ENCODE measurements around the gene VPS39. TPM values are rescaled to one million over a fixed set of nuclear protein-coding genes. Genes with fewer than 3 reads are reported as not detected.

VPS39 gene
- total RNA-seq, 1 experiment from 2014 or later, result 55.2 TPM

- no peak overlapping the region for H3K4me3 ChIP-seq (ENCODE audit: low read depth in 2 of 2, low read length in 2 of 2)
- TF ChIP-seq POLR2AphosphoS5 (IDR thresholded peaks at IDR 0.05; ENCODE audit: low read depth, low read length), result no peak
- no peak for TF ChIP-seq CTCF (IDR thresholded peaks at IDR 0.05)
- no peak for TF ChIP-seq SIN3A (IDR thresholded peaks at IDR 0.05; ENCODE audit: borderline replicate concordance, insufficient read depth, low read depth, low read length)
- TF ChIP-seq TCF7L2 (IDR thresholded peaks at IDR 0.05; ENCODE audit: low read depth, low read length), result no peak
- TF ChIP-seq REST (IDR thresholded peaks at IDR 0.05; ENCODE audit: insufficient read depth in 1 of 2, low read depth in 2 of 2, low read length in 1 of 2), result no peak
- H3K9me3 ChIP-seq (ENCODE audit: control insufficient read depth, insufficient read depth, low read depth, low read length), result no peaks in the 10 kb centered on the region
- intact Hi-C loops (cut with micrococcal nuclease; ENCODE audit: unreplicated experiment) (no loop called here), in situ Hi-C loops (cut with HindIII; ENCODE audit: low pct_unique_long_range_greater_than_20kb, low sequenced_read_pairs) (no loop called here)
- H3K4me1 ChIP-seq (ENCODE audit: control insufficient read depth, insufficient read depth, low read length), result no peaks in the 10 kb centered on the region
- no peak overlapping the region for H3K27ac ChIP-seq (ENCODE audit: low read length)
- ATAC-seq (no peak), DNase-seq (ENCODE audit: low read depth, low spot score) (no peak)
- CTCF ChIA-PET, result no interaction called here
- no TSS peak for BruUV-seq (replicated peaks)
- H3K36me3 ChIP-seq (ENCODE audit: control insufficient read depth, insufficient read depth, low read length), result no peaks in the 10 kb centered on the region
- no peaks in the 10 kb centered on the region for H3K27me3 ChIP-seq (ENCODE audit: control insufficient read depth, insufficient read depth, low read length)
- POLR2A ChIA-PET, result no interaction called here
These were observed 54.3 kb downstream of the VPS39 start for GRCh38 chr15:42153874-42154211.

GRCh38 chr15:42152921-42153698, 55.0 kb downstream of the VPS39 start:
- Histone ChIP-seq H3K27me3 (ENCODE audit: control insufficient read depth, insufficient read depth, low read length) (no peaks in the 10 kb centered on the region), H3K27ac (ENCODE audit: low read length) (no peak overlapping the region), H3K9me3 (ENCODE audit: control insufficient read depth, insufficient read depth, low read depth, low read length) (no peaks in the 10 kb centered on the region), H3K4me3 (ENCODE audit: low read depth in 2 of 2, low read length in 2 of 2) (no peak overlapping the region), H3K36me3 (ENCODE audit: control insufficient read depth, insufficient read depth, low read length) (no peaks in the 10 kb centered on the region), H3K4me1 (ENCODE audit: control insufficient read depth, insufficient read depth, low read length) (no peaks in the 10 kb centered on the region)
- intact Hi-C loops (cut with micrococcal nuclease; ENCODE audit: unreplicated experiment) (no loop called here), in situ Hi-C loops (cut with HindIII; ENCODE audit: low pct_unique_long_range_greater_than_20kb, low sequenced_read_pairs) (no loop called here)
- ATAC-seq (no peak), DNase-seq (ENCODE audit: low read depth, low spot score) (no peak)
- no TSS peak for BruUV-seq (replicated peaks)
- ChIA-PET POLR2A (no interaction called here), CTCF (no interaction called here)
- TF ChIP-seq CTCF (IDR thresholded peaks at IDR 0.05), result no peak
- no peak for TF ChIP-seq POLR2AphosphoS5 (IDR thresholded peaks at IDR 0.05; ENCODE audit: low read depth, low read length)
- no peak for TF ChIP-seq TCF7L2 (IDR thresholded peaks at IDR 0.05; ENCODE audit: low read depth, low read length)
- TF ChIP-seq SIN3A (IDR thresholded peaks at IDR 0.05; ENCODE audit: borderline replicate concordance, insufficient read depth, low read depth, low read length), result no peak
- no peak for TF ChIP-seq REST (IDR thresholded peaks at IDR 0.05; ENCODE audit: insufficient read depth in 1 of 2, low read depth in 2 of 2, low read length in 1 of 2)

All from Panc1 (cell line).